T-helper 2 cell treated with Interferon-gamma antibody and Interleukin-4, amounts not matched to agents 5 μg/mL and 100 μg/mL, for 36 hours (primary cell): Measurements from ENCODE around the gene SECISBP2L.
A peak's percentile ranks its signal among the peaks of the same experiment; 100 is the strongest.
"Not testable (repeated sequence)": the region's sequence is repeated elsewhere in the genome, so short reads cannot be mapped to it uniquely, and the experiment has no call there.

Source experiments
- DNase-seq: peaks from one replicate; pipeline ENCODE4 v3.0.0; 2021; ENCODE audit warnings: low spot score
- H3K27ac Mint-ChIP-seq: one replicate; pipeline ENCODE4 v1.8.0; 2021; ENCODE audit warnings: mild to moderate bottlenecking, mixed read lengths
- H3K27me3 Mint-ChIP-seq: one replicate; pipeline ENCODE4 v1.8.0; 2021; ENCODE audit warnings: low read depth, mixed read lengths
- H3K36me3 Mint-ChIP-seq: one replicate; pipeline ENCODE4 v1.8.0; 2021; ENCODE audit warnings: low read depth, mixed read lengths
- H3K4me1 Mint-ChIP-seq: one replicate; pipeline ENCODE4 v1.8.0; 2021; ENCODE audit warnings: low read depth, mixed read lengths
- H3K4me3 Mint-ChIP-seq: one replicate; pipeline ENCODE4 v1.8.0; 2022; ENCODE audit warnings: mild to moderate bottlenecking, moderate library complexity, mixed read lengths
- H3K9me3 Mint-ChIP-seq: one replicate; pipeline ENCODE4 v1.8.0; 2021; ENCODE audit warnings: mixed read lengths

The SECISBP2L gene

GRCh38 chr15:48976444-48977088 is 69.7 kb downstream of the SECISBP2L start:
- peak overlapping the region; percentile 55 for H3K4me3 Mint-ChIP-seq
- H3K27me3 Mint-ChIP-seq, result no peaks in the 10 kb centered on the region
- no peaks in the 10 kb centered on the region for H3K36me3 Mint-ChIP-seq
- no peak for DNase-seq
- H3K27ac Mint-ChIP-seq, result no peak overlapping the region
- H3K9me3 Mint-ChIP-seq, result no peaks in the 10 kb centered on the region
- peaks cover 10% of the 10 kb centered on the region for H3K4me1 Mint-ChIP-seq

GRCh38 chr15:48975472-48976419 is 70.5 kb downstream of the SECISBP2L start:
- Mint-ChIP-seq H3K36me3 (no peaks in the 10 kb centered on the region), H3K27ac (no peak overlapping the region), H3K4me3 (peak overlapping the region; percentile 55)

GRCh38 chr15:48974882-48975281 is 71.4 kb downstream of the SECISBP2L start:
- H3K9me3 Mint-ChIP-seq, result no peaks in the 10 kb centered on the region
- no peaks in the 10 kb centered on the region for H3K36me3 Mint-ChIP-seq
- no peak for DNase-seq
- H3K4me3 Mint-ChIP-seq, result peak overlapping the region; percentile 46
- no peak overlapping the region for H3K27ac Mint-ChIP-seq
- H3K27me3 Mint-ChIP-seq, result no peaks in the 10 kb centered on the region
- peaks cover 16% of the 10 kb centered on the region for H3K4me1 Mint-ChIP-seq

More at GRCh38 chr15:48975472-48976419, 70.5 kb downstream of the SECISBP2L start:
- no peaks in the 10 kb centered on the region for H3K27me3 Mint-ChIP-seq
- H3K9me3 Mint-ChIP-seq, result no peaks in the 10 kb centered on the region
- peak; percentile 80 for DNase-seq
- peaks cover 12% of the 10 kb centered on the region for H3K4me1 Mint-ChIP-seq

GRCh38 chr15:48972750-48973503 is 73.3 kb downstream of the SECISBP2L start:
- H3K4me3 Mint-ChIP-seq, result no peak overlapping the region
- no peak overlapping the region for H3K27ac Mint-ChIP-seq
- H3K36me3 Mint-ChIP-seq, result peaks cover 1% of the 10 kb centered on the region
- peaks cover 23% of the 10 kb centered on the region for H3K4me1 Mint-ChIP-seq
- no peak for DNase-seq
- no peaks in the 10 kb centered on the region for H3K27me3 Mint-ChIP-seq
- no peaks in the 10 kb centered on the region for H3K9me3 Mint-ChIP-seq

GRCh38 chr15:48970926-48971325 is 75.3 kb downstream of the SECISBP2L start:
- H3K27me3 Mint-ChIP-seq, H3K9me3 Mint-ChIP-seq, H3K4me3 Mint-ChIP-seq, H3K36me3 Mint-ChIP-seq, DNase-seq, H3K27ac Mint-ChIP-seq: not testable (repeated sequence)
- peaks cover 36% of the 10 kb centered on the region for H3K4me1 Mint-ChIP-seq

GRCh38 chr15:48968066-48968465 is 78.2 kb downstream of the SECISBP2L start:
- Mint-ChIP-seq H3K27ac (no peak overlapping the region), H3K27me3 (no peaks in the 10 kb centered on the region), H3K9me3 (no peaks in the 10 kb centered on the region), H3K4me1 (peaks cover 50% of the 10 kb centered on the region), H3K4me3 (no peak overlapping the region), H3K36me3 (peaks cover 4% of the 10 kb centered on the region)
- no peak for DNase-seq

GRCh38 chr15:48967336-48967735 is 78.9 kb downstream of the SECISBP2L start:
- H3K4me1 Mint-ChIP-seq, result peaks cover 50% of the 10 kb centered on the region
- H3K9me3 Mint-ChIP-seq, result no peaks in the 10 kb centered on the region
- peak overlapping the region; percentile 92 for H3K27ac Mint-ChIP-seq
- peaks cover 4% of the 10 kb centered on the region for H3K36me3 Mint-ChIP-seq
- no peaks in the 10 kb centered on the region for H3K27me3 Mint-ChIP-seq
- H3K4me3 Mint-ChIP-seq, result peak overlapping the region; percentile 73
- no peak for DNase-seq

- Mint-ChIP-seq H3K9me3 (no peaks in the 10 kb centered on the region), H3K27ac (peak overlapping the region; percentile 92), H3K4me1 (peaks cover 50% of the 10 kb centered on the region), H3K4me3 (peak overlapping the region; percentile 73), H3K36me3 (peaks cover 4% of the 10 kb centered on the region), H3K27me3 (no peaks in the 10 kb centered on the region)
- peak; percentile 70 for DNase-seq
These were observed 79.5 kb downstream of the SECISBP2L start for GRCh38 chr15:48966595-48967301.

- no peaks in the 10 kb centered on the region for H3K9me3 Mint-ChIP-seq
- no peaks in the 10 kb centered on the region for H3K27me3 Mint-ChIP-seq
- H3K4me3 Mint-ChIP-seq, result peak overlapping the region; percentile 73
These were observed 80.3 kb downstream of the SECISBP2L start for GRCh38 chr15:48965972-48966371.

GRCh38 chr15:48964898-48965297 is 81.3 kb downstream of the SECISBP2L start:
- peaks cover 47% of the 10 kb centered on the region for H3K4me1 Mint-ChIP-seq
- DNase-seq, result no peak
- H3K9me3 Mint-ChIP-seq, result no peaks in the 10 kb centered on the region
- no peaks in the 10 kb centered on the region for H3K27me3 Mint-ChIP-seq
- peaks cover 4% of the 10 kb centered on the region for H3K36me3 Mint-ChIP-seq
- H3K27ac Mint-ChIP-seq, result peak overlapping the region; percentile 78
- peak overlapping the region; percentile 71 for H3K4me3 Mint-ChIP-seq

More at GRCh38 chr15:48965972-48966371, 80.3 kb downstream of the SECISBP2L start:
- peak; percentile 57 for DNase-seq
- H3K27ac Mint-ChIP-seq, result peak overlapping the region; percentile 75
- H3K36me3 Mint-ChIP-seq, result peaks cover 4% of the 10 kb centered on the region
- H3K4me1 Mint-ChIP-seq, result peaks cover 52% of the 10 kb centered on the region

- Mint-ChIP-seq H3K9me3 (no peaks in the 10 kb centered on the region), H3K4me1 (peaks cover 43% of the 10 kb centered on the region), H3K27ac (peak within 1 kb of the TSS; percentile 78), H3K4me3 (peak within 1 kb of the TSS; percentile 71), H3K27me3 (no peaks in the 10 kb centered on the region), H3K36me3 (peaks cover 4% of the 10 kb centered on the region)
- DNase-seq, result peak; percentile 28
These were observed 82.6 kb downstream of the SECISBP2L start, which contains the start of gene SHC4 for GRCh38 chr15:48963524-48964113. SHC4 (minus strand) TSS chr15:48963919; CDS start chr15:48963015, 904 bp downstream.

- Mint-ChIP-seq H3K4me1 (peaks cover 39% of the 10 kb centered on the region), H3K36me3 (peaks cover 3% of the 10 kb centered on the region), H3K27ac (no peak overlapping the region)
These were observed 83.4 kb downstream of the SECISBP2L start for GRCh38 chr15:48962662-48963523.

More at GRCh38 chr15:48962662-48963523, 83.4 kb downstream of the SECISBP2L start:
- H3K27me3 Mint-ChIP-seq, result no peaks in the 10 kb centered on the region
- no peak for DNase-seq
- H3K9me3 Mint-ChIP-seq, result no peaks in the 10 kb centered on the region
- H3K4me3 Mint-ChIP-seq, result peak overlapping the region; percentile 71
